SU-DHL-6 (cell line): Measurements from ENCODE around the gene TET3.

Experiments
- EZH2phosphoT487 ChIP-seq: fragments of 200-600 bp; sonication (generic), shearing (Covaris generic); conservative IDR thresholded peaks from 2 replicates; pipeline ENCODE4 v1.6.1; 2018; ENCODE audit warnings: mild to moderate bottlenecking, antibody characterized with exemption, low read length, moderate library complexity, mixed read lengths
- TF ChIP-seq, protein P1 (sequence below): fragments of 200-600 bp; sonication (generic); IDR thresholded peaks from one replicate; pipeline ENCODE4 v1.5.1; 2017; ENCODE audit warnings: antibody characterized with exemption, mild to moderate bottlenecking, low read length, moderate library complexity; ENCODE audit not compliant: insufficient read depth, poor library complexity, severe bottlenecking

GRCh38 chr2:73976803-73977202 lies 7.9 kb upstream of the TET3 start:
- TF ChIP-seq, protein P1, sequence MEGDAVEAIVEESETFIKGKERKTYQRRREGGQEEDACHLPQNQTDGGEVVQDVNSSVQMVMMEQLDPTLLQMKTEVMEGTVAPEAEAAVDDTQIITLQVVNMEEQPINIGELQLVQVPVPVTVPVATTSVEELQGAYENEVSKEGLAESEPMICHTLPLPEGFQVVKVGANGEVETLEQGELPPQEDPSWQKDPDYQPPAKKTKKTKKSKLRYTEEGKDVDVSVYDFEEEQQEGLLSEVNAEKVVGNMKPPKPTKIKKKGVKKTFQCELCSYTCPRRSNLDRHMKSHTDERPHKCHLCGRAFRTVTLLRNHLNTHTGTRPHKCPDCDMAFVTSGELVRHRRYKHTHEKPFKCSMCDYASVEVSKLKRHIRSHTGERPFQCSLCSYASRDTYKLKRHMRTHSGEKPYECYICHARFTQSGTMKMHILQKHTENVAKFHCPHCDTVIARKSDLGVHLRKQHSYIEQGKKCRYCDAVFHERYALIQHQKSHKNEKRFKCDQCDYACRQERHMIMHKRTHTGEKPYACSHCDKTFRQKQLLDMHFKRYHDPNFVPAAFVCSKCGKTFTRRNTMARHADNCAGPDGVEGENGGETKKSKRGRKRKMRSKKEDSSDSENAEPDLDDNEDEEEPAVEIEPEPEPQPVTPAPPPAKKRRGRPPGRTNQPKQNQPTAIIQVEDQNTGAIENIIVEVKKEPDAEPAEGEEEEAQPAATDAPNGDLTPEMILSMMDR: no peak
- TF ChIP-seq EZH2phosphoT487: no peak
